Body of pancreas (tissue), 4 donors: ENCODE measurements around the gene CISH.

Experiments used
- POLR2A ChIP-seq, 3 donors: fragments of 450-650 bp; IDR thresholded peaks; one replicate each; pipeline ENCODE4 v1.6.1; 2016; ENCODE audit warnings: antibody characterized with exemption in 3 of 3, mild to moderate bottlenecking in 2 of 3
- TF ChIP-seq, protein P1 (sequence below), 7 experiments: fragments of 450-650 bp in 4 of 7; fragments of 200-600 bp in 3 of 7; sonication (generic) in 3 of 7; IDR thresholded peaks; one replicate each; pipeline ENCODE4 v1.5.1; 2016 to 2019; ENCODE audit warnings: antibody characterized with exemption in 7 of 7

DNA sequence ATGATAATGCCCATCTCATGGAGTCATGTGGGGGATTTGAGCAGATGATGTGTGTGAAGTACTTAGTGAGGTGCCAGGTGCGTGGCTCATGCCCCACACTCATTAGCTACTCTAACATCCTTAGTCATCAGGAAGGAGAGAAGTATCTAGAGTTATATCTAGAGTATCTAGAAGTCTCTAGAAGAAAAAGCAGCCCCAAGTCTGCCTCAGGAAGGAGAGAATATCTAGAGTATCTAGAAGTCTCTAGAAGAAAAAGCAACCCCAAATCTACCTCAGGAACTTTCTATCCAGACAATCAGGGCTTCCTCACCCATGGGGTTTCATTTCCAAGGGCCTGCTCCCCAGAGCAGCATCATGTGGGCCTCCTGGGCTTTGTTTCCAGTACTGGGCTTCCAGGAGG lies 38.4 kb upstream of the CISH start:
- TF ChIP-seq, protein P1, sequence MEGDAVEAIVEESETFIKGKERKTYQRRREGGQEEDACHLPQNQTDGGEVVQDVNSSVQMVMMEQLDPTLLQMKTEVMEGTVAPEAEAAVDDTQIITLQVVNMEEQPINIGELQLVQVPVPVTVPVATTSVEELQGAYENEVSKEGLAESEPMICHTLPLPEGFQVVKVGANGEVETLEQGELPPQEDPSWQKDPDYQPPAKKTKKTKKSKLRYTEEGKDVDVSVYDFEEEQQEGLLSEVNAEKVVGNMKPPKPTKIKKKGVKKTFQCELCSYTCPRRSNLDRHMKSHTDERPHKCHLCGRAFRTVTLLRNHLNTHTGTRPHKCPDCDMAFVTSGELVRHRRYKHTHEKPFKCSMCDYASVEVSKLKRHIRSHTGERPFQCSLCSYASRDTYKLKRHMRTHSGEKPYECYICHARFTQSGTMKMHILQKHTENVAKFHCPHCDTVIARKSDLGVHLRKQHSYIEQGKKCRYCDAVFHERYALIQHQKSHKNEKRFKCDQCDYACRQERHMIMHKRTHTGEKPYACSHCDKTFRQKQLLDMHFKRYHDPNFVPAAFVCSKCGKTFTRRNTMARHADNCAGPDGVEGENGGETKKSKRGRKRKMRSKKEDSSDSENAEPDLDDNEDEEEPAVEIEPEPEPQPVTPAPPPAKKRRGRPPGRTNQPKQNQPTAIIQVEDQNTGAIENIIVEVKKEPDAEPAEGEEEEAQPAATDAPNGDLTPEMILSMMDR (IDR thresholded peaks at IDR 0.05): no peak
- TF ChIP-seq POLR2A (IDR thresholded peaks at IDR 0.05): no peak
